HG03442 (cell line): ENCODE data around the gene FEM1B.
"Not testable (repeated sequence)": the region's sequence is repeated elsewhere in the genome, so short reads cannot be mapped to it uniquely, and the experiment has no call there.

Experiments used
- ATAC-seq: cut with Tn5 transposase; IDR thresholded peaks from one replicate; pipeline ENCODE4 v1.9.1; 2021; ENCODE audit warnings: mild to moderate bottlenecking, moderate library complexity; ENCODE audit not compliant: unreplicated experiment

Gene FEM1B

DNA sequence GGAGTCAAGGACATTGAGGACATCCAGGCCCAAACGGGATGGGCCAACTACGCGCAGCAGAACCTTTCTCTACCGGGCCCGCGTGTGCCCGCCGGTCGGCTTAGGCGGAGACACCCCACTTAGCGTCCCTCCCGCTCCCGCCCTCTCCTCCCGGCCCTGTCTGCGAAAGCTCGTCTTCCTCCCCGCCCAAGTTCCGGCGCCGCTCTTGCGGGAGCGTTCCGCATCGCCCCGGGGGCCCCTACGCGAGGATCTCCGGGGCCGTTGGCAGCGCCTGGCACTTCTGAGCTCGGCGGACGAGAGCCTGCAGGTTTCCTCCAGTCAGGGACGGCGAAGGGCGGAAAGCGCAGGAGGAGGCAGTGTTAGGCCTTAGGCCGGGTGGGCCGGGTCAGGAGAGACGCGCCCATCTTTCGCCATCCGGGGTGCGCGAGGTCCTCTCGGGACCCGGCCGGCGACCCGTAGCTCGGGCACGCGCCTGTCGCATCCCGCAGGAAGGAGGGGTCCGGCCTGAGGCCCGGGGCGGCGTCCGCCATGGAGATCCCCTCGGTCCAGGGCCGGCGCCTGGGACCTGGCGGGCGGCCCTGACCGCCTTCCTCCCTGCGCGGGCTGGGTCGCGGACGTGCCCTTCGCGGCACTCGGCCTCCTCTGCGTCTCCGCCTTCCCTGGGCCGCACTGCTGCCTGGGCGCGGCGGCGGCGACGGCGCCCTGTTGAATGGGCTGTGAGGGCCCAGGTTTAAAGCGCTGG, at the start of gene FEM1B:
Gene FEM1B, plus strand, starts transcription at position 143 of the 742 bp plus-strand sequence. CDS start 673 bp downstream, outside the sequence.
- ATAC-seq, result peak; percentile 65

DNA sequence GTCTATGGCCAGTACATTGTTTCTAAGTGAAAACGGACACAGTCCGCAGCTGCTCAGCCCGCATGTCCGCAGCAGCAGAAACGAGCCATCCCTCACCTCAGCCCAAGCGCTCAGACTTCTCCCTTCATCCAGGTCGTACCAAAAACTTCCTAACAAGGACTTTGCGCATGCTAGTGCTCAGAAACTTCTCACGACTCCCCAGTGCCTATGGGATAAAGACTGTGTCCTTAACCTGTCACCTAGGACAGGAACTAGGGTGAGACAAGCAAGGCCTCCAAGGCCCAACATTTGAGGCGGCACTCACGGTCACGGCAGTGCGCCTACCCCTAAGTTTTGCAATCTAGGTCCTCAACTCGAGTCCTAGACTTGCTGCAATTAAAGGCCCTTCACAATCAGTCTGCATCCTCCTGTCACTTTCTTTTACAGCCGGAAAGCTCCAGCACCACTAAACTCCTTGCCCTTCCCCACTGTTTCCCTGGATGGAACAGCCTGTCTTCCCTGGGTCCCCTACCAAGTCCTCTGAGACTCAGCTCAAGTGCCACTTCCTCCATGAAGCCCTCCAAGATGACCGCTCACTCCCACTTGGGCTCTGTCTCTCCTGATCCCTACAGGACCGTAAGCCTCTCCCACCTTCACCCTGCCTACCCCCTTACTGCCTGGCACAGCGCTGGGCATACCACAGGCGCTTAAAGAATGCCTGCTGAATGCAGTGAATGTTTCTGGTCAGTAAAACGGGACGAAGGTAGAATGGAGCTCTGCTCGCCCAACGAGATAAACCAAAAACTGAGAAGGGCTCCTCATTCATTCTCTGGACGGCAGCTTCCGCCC, 49.2 kb upstream of the FEM1B start:
- ATAC-seq, result no peak

DNA sequence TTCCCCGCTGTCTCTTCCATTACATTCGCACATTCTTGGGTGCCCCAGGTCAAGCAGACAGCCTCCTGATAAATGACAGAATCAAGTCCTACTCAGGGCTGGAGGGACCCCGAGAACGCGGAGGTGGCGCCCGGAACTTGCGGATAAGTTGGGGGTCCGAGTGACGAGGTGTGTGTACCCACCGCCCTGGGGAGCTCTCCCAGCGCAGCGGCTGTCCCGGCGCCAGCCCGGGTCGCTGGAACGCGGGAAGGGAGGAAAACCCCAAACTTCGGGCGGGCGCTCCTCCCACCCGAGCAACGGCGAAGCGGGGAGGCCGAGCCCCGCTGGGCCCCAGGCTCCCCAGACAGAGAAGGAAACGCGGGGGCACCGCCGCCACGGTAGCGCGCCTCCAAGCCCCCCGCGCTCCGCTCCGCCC, 48.6 kb upstream of the FEM1B start:
- no peak for ATAC-seq

DNA sequence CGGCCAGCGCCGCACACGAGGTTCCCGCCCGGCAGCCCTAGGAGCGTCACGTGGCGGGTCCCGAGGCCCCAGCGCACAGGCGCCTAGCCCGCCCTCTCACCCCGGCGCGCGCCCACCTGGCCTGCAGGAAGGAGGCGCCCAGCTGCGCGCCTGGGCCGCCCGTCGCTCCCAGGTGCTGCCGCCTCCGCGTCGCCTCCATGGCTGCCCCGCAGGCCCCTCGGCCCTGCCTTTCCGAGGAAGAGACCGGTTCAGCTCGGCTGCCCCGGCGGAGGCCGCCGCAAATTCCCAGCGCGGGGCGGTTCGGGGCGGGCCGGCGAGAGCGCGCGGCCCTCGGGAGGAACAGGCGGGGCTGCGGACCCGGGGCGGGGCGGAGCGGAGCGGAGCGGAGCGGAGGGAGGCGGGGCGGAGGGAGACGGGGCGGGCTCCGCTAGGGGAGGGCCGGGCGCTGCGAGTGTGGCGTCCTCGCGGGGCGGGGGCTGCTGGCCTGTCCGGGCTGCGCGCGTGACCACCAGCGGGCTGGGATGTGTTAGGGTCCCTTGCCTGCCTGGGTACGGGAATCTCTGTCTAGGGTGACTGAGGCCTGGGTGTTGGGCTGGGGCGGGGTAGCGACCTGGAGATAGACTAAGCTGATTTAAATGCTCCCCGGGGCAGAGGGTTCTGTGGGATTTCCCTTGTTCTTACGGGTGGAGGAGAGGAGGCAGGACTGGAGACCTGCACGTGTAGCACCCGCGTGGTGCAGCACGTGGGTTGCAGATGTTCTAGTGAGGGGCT, 48.0 kb upstream of the FEM1B start, which contains the start of gene CLN6:
Gene CLN6, minus strand, starts transcription at position 343 of the 771 bp plus-strand sequence. Its CDS starts 144 bp downstream, at position 199.
- peak; percentile 66 for ATAC-seq

DNA sequence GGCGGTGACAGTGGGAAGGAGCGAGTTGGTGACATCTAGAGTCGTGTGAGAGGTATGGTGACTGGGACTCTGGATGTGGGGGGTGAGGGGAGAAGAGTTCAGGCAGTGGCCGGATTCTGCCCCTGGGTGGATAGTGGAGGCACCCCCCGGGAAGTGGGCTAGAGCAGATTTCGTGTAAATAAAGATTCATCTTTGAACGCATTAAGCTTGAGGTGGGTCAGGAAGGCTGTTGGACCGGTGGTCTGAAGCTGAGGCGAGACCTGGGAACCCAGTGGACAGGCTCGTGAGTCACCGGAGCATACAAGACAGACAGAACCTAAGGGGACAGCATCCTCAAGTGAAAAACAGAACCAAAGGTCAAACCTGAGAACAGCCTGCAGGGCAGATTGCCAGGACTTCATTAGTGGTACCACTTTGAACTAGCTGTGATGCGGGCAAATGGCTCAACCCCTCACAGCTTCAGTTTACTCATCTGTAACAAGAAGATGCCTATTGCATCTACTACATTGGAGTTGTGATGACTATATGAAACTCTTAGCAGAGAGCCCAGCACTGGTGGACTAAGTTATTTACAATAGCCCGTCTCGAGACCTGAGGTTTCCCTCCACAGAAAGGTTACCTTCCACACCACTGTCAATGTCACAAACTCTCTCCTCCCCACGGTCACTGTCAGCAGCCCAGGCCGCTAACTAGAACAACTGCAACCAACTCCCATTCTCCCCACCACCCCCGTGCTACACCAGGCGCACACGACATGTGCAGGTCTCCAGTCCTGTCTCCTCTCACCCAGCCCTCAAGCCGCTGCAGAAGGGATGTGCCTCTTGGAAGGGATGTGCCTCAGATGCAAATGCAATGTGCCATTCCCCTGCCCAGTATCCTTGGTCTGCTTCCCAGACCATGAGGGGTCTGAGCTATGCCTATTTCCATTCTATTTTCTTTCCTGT, 47.1 kb upstream of the FEM1B start:
- ATAC-seq, result peak; percentile 17

DNA sequence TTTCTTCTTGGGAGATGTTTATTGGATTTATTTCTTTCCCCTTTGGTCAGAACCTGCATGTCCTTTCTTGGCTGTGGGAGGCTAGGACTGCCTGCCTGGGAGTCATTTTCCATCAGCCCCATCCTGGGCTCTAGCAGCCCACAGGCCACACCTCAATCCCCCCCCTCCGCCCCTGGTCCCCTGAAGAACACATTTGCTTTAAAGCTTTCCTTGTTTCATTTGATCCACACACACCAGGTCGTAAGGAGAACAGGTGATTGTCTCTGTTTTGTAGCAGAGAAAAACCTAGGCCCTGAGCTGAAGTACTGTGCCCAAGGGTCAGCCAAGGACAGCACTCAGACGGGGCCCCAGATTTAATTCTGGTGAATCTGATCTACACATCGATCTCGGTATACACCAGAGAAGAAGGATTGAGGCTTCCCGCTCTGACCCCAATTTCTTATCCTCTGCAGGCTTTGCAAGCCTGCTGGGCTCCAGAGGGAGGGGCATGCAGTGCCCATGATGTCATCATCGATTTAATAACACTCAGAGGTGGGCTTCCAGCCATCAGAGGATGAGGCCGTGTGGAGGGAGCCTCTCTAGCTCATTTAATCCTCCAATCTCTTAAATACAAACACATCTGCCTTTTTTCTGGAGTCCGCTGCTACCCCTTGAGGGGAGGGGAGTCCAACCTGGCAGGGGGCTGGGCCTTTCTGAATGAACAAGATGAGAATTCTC, 46.3 kb upstream of the FEM1B start:
- ATAC-seq, result no peak

DNA sequence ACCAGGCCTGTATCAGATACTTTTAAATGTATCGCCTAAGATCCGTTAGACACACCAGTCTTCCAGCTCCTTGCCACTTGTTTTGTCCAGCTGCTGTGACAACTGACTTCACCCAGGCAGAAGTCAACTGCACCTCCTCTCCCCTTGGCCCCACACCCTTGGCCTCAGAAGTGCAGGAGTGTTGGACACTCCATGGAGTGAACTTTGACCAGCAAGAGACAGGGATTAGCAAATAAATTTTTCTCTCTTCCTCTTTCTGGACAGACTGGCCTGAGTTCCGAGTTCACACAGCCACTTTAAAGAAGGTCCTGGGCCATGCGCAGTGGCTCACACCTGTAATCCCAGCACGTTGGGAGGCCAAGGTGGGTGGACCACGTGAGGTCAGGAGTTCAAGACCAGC, 45.1 kb upstream of the FEM1B start:
- ATAC-seq, result no peak

DNA sequence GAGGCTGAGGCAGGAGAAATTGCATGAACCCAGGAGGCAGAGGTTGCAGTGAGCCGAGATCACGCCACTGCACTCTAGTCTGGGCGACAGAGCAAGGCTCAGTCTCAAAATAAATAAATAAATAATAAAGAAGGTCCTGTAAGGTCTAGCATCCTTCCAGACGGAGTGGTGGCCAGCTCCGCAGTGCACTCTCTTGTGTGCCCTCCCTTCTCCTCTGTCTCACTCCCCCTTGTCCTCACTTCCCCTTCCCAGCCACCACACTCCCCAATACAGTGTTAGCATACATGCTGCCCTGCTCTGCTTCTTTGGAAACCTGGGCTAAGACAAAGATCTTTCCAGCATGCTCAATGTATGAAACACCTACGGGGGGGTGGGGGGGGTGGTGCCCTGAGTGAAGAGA, 44.6 kb upstream of the FEM1B start:
- ATAC-seq, result no peak

DNA sequence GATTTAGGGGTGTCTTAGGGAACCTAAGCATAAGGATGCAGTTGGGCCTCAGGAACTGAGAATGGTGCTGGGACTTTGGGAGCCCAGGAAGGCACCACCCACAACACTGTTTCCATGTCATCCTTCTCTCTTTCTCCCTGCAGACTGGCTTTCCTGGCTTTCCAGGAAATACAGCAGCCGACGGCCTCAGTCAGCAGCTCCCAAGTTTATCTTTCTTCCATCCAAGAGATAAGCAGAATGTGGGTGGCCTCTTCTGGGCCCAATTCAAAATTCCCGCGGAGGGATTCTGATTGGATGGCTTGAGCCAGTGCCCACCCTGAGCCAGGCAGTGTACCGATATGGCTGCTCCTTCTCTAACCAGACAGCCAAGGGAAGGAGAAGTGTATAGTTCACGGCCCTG, 43.5 kb upstream of the FEM1B start:
- no peak for ATAC-seq

DNA sequence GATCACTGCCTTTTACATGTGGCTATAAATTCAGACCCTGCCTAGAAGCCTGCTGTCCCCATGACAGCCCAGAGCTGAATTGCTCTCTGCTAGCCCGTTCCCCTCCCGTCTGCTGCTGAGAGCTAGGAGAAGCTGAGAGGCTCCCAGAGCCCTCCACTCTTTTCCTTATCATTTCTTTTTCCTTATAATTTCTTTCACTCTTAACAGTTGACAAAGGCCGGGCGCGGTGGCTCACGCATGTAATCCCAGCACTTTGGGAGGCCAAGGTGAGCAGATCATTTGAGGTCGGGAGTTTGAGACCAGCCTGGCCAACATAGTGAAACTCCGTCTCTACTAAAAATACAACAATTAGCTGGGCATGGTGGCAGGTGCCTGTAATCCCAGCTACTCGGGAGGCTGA, 43.0 kb upstream of the FEM1B start:
- not testable (repeated sequence) for ATAC-seq

DNA sequence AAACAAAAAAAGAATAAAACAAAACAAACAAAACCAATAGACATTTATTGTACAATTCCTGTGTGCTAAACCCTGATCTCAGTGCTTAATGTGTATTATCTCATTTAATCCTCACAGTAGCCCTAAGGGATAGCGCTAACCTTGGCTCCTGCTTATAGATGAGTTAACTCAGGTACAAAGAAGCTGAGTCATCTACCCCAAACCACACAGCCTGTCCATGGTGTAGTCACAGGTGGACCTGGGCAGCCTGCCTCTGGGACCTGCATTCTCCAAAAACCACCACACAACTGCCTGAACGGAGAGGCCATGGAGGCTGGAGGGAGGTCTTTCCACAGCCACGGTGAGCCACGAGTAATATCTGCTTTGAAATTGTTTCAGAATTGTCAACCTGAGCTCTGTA, 42.5 kb upstream of the FEM1B start:
- no peak for ATAC-seq

DNA sequence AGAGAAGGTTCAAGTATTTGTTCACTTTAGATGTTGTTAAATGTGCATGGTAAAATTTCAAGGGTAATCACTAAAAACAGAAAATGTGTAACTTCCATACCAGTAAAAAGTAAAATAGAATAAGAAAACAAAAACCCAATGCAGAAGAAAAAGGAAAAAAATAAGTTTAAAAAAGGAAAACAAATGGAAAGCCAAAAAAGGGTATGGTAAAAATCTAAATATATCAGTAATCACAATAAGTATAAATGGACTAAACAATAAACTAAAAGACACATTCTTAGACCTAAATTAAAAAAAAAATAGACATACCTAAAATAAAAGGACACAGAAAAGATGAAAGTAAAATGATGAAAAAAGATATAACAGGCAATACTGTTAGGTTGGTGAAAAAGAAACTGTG, 38.5 kb upstream of the FEM1B start:
- no peak for ATAC-seq

DNA sequence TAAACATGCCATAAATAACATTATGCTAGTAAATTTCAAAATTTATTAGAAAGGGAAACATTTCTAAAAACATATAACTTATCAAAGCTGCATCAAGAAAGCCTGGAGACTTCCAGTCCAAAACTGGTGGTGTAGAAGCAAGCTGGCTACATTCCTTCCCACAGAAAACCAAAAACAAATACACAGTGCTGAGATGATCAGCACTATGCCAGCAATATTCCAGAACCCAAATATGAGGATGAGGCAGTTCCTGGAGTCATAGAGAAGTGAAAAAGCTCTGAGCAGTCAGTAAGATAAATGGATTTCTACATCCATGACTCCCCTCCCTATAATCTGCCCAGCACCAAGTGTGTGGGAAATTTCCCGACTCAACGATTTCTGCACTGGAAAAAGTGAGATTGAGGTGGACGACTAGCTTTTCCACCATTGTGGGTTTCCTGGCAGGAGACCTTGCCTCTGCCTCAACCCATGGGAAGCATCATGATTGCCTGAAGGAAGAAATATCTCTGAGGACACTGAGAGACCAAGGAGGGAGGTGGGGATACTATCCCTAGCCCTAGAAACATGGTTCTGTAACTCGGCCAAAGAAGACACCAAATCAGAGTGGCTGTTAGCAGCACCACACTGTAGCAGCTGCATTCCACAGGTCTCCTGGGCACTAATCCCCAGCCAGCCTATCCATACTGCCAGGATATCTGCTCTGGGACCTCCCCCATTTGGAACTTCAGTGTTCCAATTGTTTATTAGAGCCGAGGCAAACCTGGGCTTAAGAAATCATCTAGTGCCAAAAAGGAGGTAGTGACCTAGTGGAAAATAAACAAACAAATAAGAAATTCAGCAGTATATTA, 36.2 kb upstream of the FEM1B start:
- ATAC-seq, result no peak

DNA sequence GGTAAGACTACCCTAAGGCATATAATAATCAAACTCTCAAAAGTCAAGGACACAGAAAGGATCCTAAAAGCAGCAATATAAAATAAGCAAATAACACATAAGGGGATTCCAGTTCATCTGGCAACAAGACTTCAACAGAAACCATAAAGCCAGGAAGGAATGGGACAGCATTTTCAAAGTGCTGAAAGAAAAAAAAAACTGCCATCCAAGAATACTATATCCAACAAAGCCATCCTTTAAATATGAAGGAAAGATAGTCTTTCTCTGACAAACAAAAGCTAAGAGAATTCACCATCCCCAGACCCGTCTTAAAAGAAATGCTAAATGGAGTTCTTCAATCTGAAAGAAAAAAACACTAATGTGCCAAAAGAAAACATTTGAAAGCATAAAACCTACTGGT, 33.3 kb upstream of the FEM1B start:
- no peak for ATAC-seq

DNA sequence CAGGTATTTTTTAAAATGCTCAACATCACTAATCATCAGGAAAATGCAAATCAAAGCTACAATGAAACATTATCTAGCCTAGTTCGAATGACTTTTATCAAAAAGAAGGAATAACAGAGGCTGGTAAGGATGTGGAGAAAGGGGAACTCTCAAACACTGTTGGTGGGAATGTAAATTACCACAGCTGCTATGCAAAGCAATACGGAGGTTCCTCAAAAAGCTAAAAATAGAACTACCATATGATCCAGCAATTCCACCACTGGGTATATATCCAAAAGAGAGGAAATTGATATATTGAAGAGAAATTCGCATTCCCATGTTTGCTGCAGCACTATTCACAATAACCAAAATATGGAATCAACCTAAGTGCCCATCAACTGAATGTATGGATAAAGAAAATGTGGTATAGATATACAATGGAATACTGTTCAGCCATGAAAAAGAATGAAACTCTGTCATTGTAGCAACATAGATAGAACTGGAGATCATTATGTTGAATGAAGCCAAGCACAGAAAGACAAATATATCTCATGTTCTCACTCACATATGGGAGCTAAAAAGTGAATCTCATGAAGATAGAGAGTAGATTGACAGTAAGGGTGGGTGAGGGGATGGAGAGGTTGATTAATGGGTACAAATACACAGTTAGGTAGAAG, 28.4 kb upstream of the FEM1B start:
- no peak for ATAC-seq

DNA sequence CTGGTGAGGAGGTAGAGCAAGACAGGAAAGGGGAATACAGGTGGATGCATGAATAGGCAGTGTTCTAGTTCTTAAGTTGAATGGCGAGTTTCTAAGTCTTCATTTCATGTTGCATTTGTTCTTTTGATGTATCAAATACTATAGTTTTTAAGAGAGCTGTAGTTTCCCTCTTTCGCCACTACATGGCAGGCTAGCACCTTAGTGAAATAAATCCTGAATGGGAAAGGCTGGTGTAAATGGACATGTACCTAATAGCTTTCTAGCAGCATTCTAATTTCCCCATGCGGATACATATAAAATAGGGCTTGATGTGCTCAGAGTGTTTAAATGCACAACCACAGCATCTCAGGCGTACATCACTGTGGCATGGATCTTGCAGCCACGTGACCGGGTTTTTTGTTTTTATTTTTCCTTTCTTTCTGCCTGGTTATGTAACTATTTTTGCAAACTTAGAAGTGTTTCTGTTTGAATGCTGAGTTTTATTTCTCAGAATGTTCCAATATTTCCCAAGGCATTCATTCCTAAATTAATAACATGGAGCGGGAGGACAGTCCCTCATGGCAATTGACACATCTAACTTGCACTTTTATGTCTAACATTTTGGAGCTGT, 24.5 kb upstream of the FEM1B start:
- ATAC-seq, result no peak

DNA sequence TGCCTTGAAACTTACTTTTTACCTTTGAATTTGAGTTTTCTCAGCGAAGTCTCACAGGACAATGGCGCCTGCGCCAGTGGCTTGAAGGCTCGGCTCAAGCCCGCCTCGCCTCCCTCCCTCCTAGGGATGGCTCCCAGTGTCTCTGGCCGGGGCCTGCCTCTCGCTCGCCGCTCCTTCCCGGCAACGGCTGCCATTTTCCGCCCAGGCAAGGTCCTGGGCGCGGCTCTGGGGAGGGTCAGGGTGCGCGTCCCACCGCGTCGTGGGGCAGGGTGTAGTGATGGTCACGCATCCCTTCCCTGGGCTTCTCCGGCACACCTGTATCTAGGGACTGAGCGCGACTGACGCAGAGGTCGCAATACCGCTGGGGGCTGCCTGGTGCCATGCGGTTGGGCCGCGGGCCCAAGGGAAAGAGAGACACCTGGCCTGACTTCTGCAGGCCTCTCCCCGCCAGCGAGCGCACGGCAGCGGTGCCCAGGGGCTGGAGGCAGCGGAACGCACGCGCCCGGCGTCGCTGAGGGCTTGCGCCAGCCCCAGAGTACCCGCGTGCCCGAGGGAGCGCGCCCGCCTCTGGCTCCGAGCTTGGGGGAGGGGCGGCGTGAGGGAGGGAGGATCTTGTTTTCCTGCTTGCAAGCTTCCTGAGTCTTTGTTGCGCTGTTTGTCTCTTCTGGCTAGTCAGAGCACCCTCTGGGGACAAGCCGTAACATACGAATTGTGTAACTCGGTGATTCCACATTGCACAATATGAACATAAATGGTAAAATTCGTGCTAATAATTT, 20.7 kb upstream of the FEM1B start:
- no peak for ATAC-seq
